Activated T-cell treated with anti-CD3 and anti-CD28 coated beads, Interleukin-2, amount 50 U/mL, for 1 hour (primary cell): Measurements from ENCODE around the gene PDE8B.
"Not testable (repeated sequence)": the region's sequence is repeated elsewhere in the genome, so short reads cannot be mapped to it uniquely, and the experiment has no call there.

Source experiments
- DNase-seq: peaks from one replicate; pipeline ENCODE4 v3.0.0-alpha.2; 2020

Gene PDE8B

DNA sequence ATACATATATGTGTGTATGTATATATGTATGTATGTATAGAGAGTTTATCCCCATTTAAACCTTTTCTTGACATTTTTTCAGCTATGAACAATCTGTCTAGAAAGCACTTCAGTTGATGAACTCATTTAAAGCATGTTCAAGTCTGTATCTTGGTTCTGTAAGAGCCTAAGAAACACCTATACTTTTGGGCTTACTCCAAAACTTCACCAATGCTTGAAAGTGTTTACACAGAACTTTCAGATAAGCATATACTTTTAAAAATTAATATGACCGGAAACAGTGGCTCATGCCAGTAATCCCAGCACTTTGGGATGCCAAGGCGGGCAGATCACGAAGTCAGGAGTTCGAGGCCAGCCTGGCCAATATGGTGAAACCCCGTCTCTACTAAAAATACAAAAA lies 250.8 kb downstream of the PDE8B start:
- DNase-seq, result no peak

DNA sequence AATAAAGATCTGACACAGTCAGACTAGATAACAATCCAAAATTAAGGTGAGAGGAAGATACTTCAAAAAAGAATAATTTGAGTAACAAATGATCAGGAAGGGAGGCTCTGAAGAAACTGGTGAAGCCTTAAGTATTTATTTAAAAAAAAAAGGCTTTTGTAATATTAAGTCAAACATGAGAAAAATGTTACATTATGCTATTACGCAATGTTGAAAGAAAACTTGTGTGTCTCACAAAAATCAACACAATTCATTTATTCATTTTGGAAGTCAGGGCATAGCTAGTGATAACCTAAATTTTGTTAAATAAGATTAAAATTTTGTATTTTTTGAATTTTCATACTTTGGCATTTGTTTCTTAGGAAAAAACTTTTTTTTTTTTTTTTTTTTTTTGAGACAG lies 253.4 kb downstream of the PDE8B start:
- no peak for DNase-seq

DNA sequence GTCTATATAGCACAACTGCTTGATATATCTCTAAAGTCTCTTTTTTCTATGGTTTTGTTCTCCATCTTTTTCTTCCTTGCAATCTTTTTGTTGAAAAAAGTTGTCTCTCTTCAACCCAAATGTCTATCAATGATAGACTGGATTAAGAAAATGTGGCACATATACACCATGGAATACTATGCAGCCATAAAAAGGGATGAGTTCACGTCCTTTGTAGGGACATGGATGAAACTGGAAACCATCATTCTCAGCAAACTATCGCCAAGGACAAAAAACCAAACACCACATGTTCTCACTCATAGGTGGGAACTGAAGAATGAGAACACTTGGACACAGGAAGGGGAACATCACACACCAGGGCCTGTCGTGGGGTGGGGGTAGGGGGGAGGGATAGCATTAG lies 258.4 kb downstream of the PDE8B start:
- not testable (repeated sequence) for DNase-seq

DNA sequence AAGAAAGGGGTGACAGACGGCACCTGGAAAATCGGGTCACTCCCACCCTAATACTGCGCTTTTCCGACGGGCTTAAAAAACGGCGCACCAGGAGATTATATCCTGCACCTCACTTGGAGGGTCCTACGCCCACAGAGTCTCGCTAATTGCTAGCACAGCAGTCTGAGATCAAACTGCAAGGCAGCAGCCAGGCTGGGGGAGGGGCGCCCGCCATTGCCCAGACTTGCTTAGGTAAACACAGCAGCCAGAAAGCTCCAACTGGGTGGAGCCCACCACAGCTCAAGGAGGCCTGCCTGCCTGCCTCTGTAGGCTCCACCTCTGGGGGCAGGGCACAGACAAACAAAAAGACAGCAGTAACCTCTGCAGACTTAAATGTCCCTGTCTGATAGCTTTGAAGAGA lies 264.6 kb downstream of the PDE8B start:
- not testable (repeated sequence) for DNase-seq
